Pulmonary artery endothelial cell (primary cell): ENCODE data around the gene GRIK4. TPM values are rescaled to one million over a fixed set of nuclear protein-coding genes. Genes with fewer than 3 reads are reported as not detected.

Experiments used
- DNase-seq: peaks from one replicate; pipeline ENCODE4 v3.0.0-alpha.2; 2011; ENCODE audit warnings: low read depth, low spot score
- total RNA-seq: library from RNA; depleted of rRNA; stranded (reverse); fragments of >200 nt; gene quantifications from 2 replicates; pipeline ENCODE4 v1.2.3, GENCODE V29; 2014

The GRIK4 gene
- total RNA-seq, 1 donor from 2014 or later, result 0.07 TPM

GRCh38 chr11:120704256-120704750, 192.8 kb downstream of the GRIK4 start:
- no peak for DNase-seq

DNA sequence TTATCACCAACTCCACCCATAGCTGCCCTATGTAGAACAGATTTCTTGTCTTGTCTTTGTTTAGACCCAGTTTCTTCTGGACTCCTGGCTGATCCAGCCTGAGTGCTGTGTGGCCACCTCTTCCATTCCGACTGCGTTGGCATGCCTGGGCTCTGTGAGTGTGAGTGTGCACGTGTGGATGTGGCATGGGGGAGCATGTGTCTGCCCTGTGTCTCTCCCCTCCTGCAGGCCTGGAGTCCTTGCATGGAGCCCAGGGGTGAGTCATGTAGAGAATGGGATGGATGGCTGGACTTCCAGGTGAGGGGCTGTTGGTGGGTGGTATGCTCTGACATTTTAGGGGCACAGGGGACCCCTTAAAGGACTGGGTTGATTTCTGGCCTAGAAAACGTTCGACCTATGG, 194.7 kb downstream of the GRIK4 start:
- DNase-seq, result no peak

DNA sequence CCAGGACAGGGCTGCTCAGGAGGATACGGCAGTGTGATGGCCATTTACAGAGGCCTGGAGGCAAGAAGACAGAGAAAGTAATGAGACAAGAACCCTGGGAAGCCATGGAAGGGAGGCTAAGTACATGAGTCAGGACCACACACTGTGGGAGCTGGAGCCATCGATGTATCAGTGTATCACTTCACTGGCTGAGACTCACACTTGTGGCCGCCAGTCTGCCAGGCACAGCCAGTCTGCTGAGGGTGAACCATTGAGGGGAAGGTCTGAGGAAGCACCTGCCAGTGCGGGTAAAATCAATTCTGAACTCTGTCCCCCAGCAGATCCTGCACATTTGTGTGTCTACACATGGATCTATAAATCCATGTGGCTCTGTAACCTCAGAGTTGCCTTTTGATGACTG, 195.6 kb downstream of the GRIK4 start:
- no peak for DNase-seq

DNA sequence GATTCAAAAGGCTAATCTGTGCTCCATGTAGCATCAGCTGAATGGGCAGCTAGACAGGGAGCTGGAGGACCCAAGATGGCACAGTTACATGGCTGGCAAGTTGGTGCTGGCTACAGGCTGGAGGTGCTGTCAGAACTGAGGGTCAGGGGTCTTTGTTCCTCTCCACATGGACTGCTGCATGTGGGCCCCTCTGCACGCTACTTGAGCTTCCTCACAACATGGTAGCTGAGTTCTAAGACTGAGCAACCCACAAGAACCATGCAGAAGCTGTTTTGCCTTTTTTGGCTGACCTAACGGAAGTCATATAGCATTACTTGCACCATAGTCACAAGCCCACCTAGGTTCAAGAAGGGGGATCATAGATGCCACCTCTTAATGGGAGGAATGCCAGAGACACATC, 196.1 kb downstream of the GRIK4 start:
- DNase-seq, result no peak

DNA sequence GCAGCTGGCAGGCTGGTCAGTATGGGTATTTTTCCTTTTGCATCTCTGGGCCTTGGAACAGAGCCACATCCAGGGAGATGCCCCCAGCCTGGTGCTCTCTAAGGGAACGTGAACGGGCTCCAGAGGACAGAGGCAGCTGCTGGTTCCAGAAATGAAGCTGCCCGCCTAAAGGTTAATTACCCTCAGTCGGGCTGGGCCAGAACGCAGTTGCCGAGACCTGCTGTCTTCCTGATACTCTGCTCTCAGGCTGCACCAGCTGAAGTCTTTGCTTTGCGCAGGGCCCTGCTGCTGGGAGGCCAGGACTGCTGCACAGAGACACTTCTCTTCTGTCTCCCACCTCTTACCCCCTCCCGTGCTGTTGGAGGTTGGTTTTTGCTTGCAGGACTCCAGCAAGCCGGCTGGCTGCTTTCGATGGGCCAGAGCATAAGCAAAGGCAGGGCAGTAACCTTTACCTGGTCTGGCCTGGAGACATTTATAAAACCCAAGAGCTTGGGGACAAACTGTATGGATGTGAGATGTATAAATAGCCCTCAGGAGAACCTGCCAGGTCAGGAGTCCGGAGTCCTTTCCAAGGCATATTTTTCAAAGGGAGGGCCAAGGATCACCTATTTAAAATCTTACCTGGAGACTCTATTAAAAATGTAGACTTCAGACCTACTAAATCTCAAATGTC, 197.1 kb downstream of the GRIK4 start:
- DNase-seq, result no peak

- DNase-seq, result no peak
Observed at GRCh38 chr11:120709808-120710207, 198.3 kb downstream of the GRIK4 start.

DNA sequence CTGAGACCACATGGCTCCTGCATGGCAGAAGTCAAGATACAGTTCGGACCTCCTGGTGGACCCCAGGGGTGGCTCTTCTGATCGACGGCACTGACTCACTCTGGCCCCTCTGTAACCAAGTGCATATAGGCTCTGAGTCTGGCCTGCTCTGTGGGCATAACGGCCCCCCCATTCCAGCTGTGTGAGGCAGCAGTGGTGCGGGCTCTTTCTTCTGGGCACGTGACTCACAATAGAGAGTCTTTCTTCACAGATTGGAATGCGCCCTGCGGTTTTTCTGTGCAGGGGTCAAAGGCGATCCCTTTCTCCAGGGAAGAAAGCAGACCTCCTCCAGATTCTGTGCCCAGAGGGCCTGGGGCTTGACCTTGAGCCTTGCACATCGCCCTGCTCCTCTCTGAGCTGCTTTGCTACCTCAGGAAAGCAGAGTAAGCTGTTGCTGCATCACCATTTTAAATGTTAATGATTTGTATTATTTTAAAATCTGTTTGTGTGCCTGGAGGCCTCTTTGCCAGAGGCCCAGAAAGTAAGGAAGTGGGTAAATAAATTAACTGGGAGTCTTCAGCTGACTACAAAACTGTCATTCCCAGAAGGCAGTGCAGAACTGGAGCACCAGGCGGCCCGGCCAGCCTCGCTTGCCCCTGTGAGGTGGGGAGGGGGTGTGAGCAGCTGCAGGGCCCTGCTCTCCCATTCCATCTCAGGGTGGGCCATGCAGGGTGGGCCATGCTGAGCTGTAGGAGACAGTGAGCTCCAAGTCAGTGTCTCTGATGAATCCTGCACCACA, 199.0 kb downstream of the GRIK4 start:
- DNase-seq, result no peak

GRCh38 chr11:120712014-120712413, 200.5 kb downstream of the GRIK4 start:
- no peak for DNase-seq

DNA sequence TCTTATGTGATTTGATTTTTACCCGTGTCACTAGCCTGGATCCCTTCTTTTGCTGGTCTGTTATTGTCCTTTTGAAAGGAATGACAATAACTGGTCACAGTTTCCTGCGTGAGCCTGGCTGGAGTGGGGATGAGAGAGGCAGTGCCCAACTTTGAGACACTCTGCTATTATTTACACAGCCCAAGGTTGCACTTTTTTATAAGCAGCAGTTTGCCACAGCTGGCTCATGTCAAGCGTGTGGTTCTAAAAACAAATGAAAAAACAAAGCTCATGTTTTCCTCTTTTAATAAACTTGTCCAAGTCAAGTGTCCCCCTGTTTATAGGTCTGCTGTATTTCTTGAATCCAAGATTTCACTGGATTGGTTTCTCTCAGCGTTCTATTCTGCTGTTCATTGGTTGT, 201.3 kb downstream of the GRIK4 start:
- no peak for DNase-seq

GRCh38 chr11:120713296-120713695, 201.7 kb downstream of the GRIK4 start:
- DNase-seq, result no peak

- no peak for DNase-seq
Observed at GRCh38 chr11:120714438-120714837, 202.9 kb downstream of the GRIK4 start.

DNA sequence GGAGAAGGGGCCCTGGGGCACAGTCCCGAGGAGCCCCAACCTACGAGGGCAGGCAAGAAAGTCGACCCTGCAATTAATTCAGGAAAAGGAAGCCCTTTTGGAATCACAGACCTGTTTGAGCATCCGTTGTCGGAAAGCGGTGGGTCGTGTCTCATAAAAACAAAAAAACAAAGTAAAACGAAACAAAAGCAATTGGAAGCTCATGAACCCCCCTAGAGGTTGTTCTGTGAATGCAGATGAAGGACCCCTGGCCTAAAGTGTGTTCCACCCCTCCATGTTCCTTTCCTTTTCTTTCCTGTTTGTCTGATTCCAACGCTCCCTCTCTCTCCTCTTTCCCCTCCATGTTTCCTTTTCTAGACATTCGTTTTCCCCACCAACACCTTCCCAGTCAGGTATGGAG, 203.7 kb downstream of the GRIK4 start:
- no peak for DNase-seq

DNA sequence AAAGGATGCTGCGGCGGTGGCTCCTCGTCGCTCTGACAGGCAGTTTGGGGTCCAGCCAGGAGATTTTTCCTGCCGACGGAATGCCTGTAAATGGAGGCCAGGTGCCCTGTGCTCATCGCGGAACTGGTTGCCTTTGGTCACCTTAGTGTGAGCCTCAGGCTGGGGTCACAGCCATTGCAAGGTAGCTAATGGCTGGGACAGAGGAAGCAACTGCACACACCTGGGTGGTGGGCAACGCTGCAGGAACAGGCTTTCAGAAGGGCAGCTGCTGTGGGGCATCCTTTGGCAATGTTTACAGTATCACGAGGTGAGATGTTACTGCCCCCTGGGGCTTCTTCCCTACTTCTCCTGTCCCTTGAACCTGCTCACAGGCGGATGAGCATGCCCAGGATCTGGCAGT, 205.5 kb downstream of the GRIK4 start:
- DNase-seq, result no peak

DNA sequence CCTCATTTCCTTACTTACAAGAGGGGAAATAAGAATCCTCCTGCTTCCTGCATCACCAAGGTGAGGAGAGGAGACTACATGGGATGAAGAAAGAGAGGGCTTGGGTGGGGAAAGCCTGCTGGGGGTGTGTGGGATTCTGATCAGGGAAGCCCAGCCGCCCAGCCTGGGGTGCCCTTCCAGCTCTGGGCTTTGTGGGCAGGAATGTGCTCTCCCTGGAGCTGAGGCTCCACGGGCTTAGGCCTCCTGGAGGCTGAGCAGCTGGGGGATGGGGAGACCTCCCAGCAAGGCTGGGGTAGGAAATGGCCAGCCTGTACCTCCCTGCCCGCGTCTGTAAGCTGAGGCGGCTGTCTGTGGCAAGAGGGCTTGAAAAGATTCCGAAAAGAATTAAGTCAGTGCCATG, 206.1 kb downstream of the GRIK4 start:
- no peak for DNase-seq

DNA sequence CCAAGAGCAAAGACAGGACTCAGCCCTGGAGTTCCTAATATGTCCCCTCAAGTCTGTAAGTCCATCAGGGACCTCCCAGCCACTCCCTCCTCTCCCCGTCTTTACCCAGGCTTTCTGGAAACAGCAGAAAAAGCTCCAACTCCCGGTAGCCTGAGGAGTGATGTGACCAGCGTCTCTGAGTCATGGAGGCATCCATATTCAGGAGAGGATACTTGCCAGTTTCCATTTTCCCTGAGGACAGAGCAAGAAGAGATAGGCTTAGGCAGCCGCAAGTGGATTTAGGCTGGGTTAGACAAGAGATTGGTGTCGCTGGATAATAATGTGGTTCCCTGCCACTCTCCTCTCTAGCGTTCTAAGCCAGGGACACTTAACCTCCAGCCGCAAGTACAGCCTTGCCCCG, 206.6 kb downstream of the GRIK4 start:
- no peak for DNase-seq

DNA sequence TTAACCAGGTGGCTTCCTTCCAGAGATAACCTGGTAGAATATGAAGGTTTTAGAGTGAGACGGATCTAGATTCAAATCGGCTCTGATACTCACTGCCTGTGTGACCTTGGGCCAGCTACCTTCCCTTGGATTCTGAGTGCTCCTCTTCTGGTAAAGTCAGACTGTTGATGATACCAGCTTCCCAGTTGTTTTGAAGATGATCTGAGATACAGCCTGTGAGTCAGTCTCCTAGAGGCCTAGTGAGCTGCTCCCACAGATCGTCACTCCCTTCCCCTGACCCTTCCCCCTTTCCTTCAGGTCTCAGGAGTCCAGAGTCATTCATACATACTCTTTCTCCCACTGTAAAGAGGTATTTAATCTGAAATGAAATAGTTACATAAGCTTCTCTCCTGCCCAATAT, 207.8 kb downstream of the GRIK4 start:
- no peak for DNase-seq

- no peak for DNase-seq
Observed at GRCh38 chr11:120720760-120721159, 209.2 kb downstream of the GRIK4 start.

GRCh38 chr11:120722524-120722923, 211.0 kb downstream of the GRIK4 start:
- DNase-seq, result no peak

GRCh38 chr11:120723751-120724150, 212.2 kb downstream of the GRIK4 start:
- no peak for DNase-seq

DNA sequence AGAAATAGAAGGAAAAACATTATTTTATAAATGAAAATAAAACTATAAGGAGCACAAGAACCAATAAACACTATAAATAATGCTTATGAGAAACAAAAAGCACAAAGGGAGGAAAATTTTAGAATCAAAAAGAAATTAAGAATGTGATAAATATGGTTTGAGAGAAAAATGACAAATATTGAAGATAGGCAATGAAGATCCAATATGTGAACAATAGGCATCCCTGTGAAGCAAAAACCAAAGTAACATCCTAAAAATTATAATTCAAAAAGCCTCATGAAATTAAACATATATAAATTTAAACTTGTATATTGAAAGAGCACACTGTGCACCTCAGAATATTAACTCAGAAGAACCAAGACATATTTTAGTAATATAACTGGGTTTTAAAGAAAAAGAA, 216.2 kb downstream of the GRIK4 start:
- DNase-seq, result no peak

DNA sequence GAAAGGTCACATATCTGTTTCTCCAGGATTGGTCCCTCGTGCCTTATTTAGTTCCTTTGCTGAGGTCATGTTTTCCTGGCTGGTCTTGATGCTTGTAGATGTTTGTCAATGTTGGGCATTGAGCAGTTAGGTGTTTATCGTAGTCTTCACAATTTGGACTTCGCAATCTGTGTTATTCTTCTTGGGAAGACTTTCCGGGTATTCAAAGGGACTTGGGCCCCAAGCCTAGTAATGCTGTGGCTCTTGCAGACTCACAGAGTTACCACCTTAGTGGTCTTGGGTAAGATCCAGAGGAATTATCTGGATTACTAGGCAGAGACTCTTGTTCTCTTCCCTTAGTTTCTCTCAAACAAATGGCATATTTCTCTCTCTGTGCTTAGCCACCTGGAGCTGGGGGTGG, 223.5 kb downstream of the GRIK4 start:
- DNase-seq, result no peak

DNA sequence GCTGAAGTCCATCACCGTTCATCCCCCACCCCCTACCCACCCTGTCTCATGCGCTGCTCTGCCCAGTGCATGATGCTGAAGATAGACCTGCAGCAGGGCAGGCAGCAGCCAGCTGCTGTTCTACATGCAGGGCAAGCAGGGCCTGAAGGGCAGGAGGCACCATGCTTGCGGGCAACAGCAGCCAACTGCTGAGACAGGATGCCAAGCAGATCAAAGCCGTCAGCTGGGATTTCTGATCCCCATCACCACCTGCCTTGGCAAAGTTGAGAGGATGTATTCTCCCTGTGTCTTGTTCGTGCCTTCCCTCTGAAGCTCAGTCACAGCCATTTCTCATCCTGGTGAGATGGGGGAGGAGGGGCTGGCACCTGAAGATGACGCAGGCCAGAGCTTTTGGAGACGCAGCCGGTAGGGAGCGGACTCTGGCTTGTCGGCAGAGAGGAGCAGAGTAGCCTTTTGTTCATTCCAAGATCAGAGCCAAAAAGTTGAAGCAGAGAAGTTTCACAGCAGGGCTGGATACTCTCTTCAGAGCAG, 227.0 kb downstream of the GRIK4 start:
- no peak for DNase-seq

DNA sequence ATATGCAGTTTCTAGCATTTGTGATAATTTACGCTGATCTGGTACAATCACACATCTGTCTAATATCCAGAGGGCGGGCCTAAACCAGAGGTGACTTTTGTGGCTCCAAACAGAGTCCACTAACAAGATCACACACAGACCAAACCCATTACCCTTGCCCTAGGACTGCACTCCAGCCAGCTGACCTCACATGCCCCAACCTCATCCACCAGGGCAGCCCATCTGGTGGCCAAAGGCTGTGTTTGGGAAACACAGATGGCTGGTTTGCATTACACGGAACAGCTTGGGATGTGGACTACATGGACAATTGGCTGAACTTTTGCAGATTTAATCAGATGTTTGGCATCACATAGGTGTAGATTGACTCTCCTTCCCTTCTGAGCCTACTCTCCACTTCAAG, 228.2 kb downstream of the GRIK4 start:
- no peak for DNase-seq
